ENCODE measurements around the gene DSN1. TPM values are rescaled to one million over a fixed set of nuclear protein-coding genes. Genes with fewer than 3 reads are reported as not detected.

The DSN1 gene, protein sequence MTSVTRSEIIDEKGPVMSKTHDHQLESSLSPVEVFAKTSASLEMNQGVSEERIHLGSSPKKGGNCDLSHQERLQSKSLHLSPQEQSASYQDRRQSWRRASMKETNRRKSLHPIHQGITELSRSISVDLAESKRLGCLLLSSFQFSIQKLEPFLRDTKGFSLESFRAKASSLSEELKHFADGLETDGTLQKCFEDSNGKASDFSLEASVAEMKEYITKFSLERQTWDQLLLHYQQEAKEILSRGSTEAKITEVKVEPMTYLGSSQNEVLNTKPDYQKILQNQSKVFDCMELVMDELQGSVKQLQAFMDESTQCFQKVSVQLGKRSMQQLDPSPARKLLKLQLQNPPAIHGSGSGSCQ
- total RNA-seq (1 to 10 TPM; 4.4 to 6.4 (median 5.5) TPM), polyA plus RNA-seq (10 to 100 TPM in 2 of 3 donors, 1 to 10 TPM in 1; 7.8 to 11.7 (median 11.6) TPM)

DNA sequence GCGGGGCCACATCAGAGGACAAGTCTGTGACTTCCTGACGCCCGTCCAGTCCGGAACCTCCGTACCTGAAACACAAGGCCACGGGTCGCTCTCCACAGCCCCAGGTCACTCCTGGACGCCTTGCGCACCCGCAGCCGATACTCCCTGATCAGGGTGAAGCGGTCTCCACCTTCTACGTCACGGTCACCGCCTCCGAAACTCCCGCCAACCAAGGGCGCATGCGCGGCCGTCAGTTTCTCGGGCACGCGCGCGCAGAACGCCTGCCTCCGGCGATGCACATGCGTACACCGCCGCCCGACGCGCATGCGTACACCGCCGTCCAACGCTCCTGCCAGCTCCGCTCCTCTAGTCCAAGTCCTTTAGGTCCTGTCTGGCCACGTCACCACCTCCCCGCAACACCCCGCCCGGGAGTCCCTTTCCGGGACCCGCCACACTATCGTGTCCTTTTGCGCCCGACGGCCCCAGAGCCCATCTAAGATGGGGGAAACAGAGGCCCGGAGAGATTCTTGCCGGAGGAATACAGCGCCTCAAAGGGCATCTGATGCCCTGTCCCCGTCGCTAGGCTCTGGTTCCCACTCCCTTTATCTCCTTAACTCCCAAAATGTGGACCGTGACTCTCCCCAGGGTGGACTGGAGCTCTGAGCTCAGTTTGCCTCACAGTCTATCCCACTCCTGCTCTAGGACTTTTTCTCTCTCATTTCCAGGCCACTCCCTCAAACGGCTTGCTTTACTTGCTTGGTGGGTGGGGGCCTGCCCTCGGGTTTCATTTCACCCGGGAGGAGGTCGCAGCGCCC is at the start of gene DSN1:
TSS of gene DSN1 (minus strand) at position 167 of the 794 bp plus-strand sequence. CDS start 2,305 bp downstream, outside the sequence.
- no peaks in the 10 kb centered on the region for H3K36me3 ChIP-seq
- H3K27ac ChIP-seq, result peak within 1 kb of the TSS; percentile 93 to 97 (median 95)
- TF ChIP-seq EP300 (IDR thresholded peaks at IDR 0.05) (no peak), POLR2AphosphoS5 (IDR thresholded peaks at IDR 0.05) (peak; percentile 77 to 86 (median 86)), POLR2A (IDR thresholded peaks at IDR 0.05) (peak; percentile 28 to 77)
- TF ChIP-seq, protein P1, sequence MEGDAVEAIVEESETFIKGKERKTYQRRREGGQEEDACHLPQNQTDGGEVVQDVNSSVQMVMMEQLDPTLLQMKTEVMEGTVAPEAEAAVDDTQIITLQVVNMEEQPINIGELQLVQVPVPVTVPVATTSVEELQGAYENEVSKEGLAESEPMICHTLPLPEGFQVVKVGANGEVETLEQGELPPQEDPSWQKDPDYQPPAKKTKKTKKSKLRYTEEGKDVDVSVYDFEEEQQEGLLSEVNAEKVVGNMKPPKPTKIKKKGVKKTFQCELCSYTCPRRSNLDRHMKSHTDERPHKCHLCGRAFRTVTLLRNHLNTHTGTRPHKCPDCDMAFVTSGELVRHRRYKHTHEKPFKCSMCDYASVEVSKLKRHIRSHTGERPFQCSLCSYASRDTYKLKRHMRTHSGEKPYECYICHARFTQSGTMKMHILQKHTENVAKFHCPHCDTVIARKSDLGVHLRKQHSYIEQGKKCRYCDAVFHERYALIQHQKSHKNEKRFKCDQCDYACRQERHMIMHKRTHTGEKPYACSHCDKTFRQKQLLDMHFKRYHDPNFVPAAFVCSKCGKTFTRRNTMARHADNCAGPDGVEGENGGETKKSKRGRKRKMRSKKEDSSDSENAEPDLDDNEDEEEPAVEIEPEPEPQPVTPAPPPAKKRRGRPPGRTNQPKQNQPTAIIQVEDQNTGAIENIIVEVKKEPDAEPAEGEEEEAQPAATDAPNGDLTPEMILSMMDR (IDR thresholded peaks at IDR 0.05), result peak in 1 of 4 experiments; percentile 51
- peak; percentile 99 for DNase-seq
- H3K4me1 ChIP-seq, result peaks cover 0 to 34% (median 26%) of the 10 kb centered on the region in 4 donors
- WGBS, 2 donors, result 0% methylated on average over 61 of the region's 61 CpGs
- no peaks in the 10 kb centered on the region for H3K9me3 ChIP-seq
- H3K4me3 ChIP-seq, result peak within 1 kb of the TSS; percentile 58 to 79 (median 73)
- no peaks in the 10 kb centered on the region for H3K27me3 ChIP-seq
- intact Hi-C loops (cut with DNase I), result loop anchor here (5.0 to 10.0 kb wide), 5 partner anchors 51 to 199 kb away; partner anchors contain the start of genes RAB5IF and TGIF2

DNA sequence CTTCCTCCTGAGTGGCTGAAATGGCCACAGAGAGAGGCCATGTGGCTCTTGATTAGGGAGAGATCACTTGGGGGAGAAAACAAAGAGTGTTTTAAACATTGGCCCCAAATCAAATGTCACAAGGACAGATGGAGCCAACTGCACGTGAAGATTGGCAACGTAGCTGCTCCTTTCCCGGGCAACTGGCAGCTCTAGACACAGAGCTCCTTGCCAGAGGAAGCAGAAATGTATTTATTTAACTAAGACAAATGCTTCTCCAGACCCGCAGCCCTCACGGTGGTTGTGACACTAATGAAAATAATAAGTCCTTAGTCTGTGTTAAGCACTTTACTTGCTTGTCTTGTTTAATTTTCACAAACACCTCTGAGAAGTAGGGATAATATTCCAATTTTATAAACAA is 49.6 kb upstream of the DSN1 start:
- WGBS, 2 donors, result 75 to 76% methylated on average over 5 of the region's 5 CpGs
- peak in 1 of 4 donors; percentile 12 for TF ChIP-seq POLR2AphosphoS5 (IDR thresholded peaks at IDR 0.05)
- no peak for TF ChIP-seq EP300 (IDR thresholded peaks at IDR 0.05)
- no peak for DNase-seq
- H3K9me3 ChIP-seq, result no peaks in the 10 kb centered on the region
- peak overlapping the region; percentile 53 to 79 (median 75) for H3K27ac ChIP-seq
- H3K27me3 ChIP-seq, result no peaks in the 10 kb centered on the region
- peaks cover 0 to 17% (median 7%) of the 10 kb centered on the region in 4 donors for H3K36me3 ChIP-seq
- intact Hi-C loops (cut with DNase I), result loop anchor here (10.0 kb wide), 1 partner anchor 48 kb away; the partner anchor contains the start of gene DSN1
- H3K4me3 ChIP-seq, result no peak overlapping the region
- H3K4me1 ChIP-seq, result peaks cover 0 to 72% (median 52%) of the 10 kb centered on the region in 4 donors

DNA sequence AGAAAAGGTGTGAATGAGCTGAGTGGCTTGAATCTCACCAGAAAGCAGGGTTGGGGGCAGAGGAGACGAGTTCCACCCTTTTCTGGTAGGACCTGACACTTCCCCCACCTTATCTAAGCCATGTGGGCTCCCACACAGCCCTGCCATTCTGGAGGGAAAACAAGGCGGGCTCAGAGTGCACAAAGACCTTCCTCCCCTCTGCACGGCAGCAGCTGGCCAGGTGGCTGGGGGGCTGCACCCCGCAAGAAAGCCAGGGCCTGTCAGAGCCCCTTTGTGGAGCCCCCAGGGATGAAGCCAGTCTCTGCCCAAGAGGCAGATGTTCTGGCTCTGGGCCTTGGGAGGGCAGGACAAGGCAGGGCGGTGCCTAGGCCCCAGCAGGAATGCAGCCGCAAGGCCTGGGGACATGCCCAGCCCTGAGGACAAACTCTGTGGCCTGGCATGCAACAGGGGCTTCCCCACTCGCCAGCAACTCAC is 48.4 kb upstream of the DSN1 start:
- Histone ChIP-seq H3K4me1 (peaks cover 0 to 62% (median 43%) of the 10 kb centered on the region in 4 donors), H3K9me3 (no peaks in the 10 kb centered on the region), H3K27me3 (no peaks in the 10 kb centered on the region), H3K27ac (peak overlapping the region; percentile 53 to 79 (median 75)), H3K4me3 (no peak overlapping the region), H3K36me3 (peaks cover 0 to 19% (median 0%) of the 10 kb centered on the region in 4 donors)
- no peak for DNase-seq
- TF ChIP-seq EP300 (IDR thresholded peaks at IDR 0.05) (no peak), POLR2A (IDR thresholded peaks at IDR 0.05) (no peak), POLR2AphosphoS5 (IDR thresholded peaks at IDR 0.05) (no peak)
- TF ChIP-seq, protein P1 (IDR thresholded peaks at IDR 0.05), result no peak
- intact Hi-C loops (cut with DNase I), result loop anchor here (10.0 kb wide), 1 partner anchor 47 kb away; the partner anchor contains the start of gene DSN1
- WGBS, 2 donors, result 84% methylated on average over 7 of the region's 7 CpGs

DNA sequence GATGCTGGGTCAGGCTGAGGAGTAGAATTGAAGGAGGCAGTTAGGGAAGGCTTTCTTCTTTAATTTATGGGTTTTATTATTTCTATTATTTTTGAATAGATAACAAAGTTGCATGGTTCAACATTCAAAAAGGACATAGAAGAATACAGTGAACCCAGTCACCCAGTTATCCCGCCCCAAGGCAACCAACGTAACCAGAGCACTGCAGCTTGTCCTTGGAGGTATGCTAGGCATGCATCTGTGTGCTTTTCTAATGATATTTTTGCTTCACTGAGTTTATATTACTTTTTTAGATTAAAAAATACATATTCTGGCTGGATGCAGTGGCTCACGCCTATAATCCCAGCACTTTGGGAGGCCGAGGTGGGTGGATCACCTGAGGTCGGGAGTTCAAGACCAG is 47.4 kb upstream of the DSN1 start:
- 90 to 97% methylated on average over 5 of the region's 5 CpGs for WGBS, 2 donors
- Histone ChIP-seq H3K27ac (peak overlapping the region; percentile 53 to 79 (median 75)), H3K4me3 (no peak overlapping the region), H3K36me3 (peaks cover 0 to 29% (median 8%) of the 10 kb centered on the region in 4 donors), H3K27me3 (no peaks in the 10 kb centered on the region), H3K9me3 (no peaks in the 10 kb centered on the region), H3K4me1 (peaks cover 0 to 61% (median 43%) of the 10 kb centered on the region in 4 donors)
- intact Hi-C loops (cut with DNase I), result loop anchor here (10.0 kb wide), 1 partner anchor 46 kb away; the partner anchor contains the start of gene DSN1
- DNase-seq, result no peak
- no peak for TF ChIP-seq POLR2A (IDR thresholded peaks at IDR 0.05)
- TF ChIP-seq EP300 (IDR thresholded peaks at IDR 0.05), result no peak
- TF ChIP-seq POLR2AphosphoS5 (IDR thresholded peaks at IDR 0.05), result no peak
- TF ChIP-seq, protein P1 (IDR thresholded peaks at IDR 0.05), result no peak

All from sigmoid colon (tissue), 7 donors.